Measurements from ENCODE around the gene ABI2. TPM values are rescaled to one million over a fixed set of nuclear protein-coding genes. Genes with fewer than 3 reads are reported as not detected.

Gene ABI2
- total RNA-seq, 4 donors from 2014 or later: 6.0 to 22.1 (median 10.4) TPM

DNA sequence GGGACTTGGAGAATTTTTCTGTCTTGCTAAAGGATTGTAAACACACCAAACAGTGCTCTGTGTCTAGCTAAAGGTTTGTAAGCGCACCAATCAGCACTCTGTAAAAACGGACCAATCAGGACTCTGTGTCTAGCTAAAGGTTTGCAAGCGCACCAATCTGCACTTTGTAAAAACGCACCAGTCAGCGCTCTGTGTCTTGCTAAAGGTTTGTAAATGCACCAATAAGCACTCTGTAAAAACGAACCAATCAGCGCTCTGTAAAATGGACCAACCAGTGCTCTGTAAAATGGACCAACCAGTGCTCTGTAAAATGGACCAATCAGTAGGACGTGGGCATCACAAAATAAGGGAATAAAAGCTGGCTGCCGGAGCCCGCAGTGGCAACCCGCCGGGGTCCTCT lies 16.5 kb downstream of the ABI2 start:
- no peaks in the 10 kb centered on the region for H3K27me3 ChIP-seq
- peaks cover 0 to 11% (median 0%) of the 10 kb centered on the region in 3 donors for H3K4me1 ChIP-seq
- no peak overlapping the region for H3K27ac ChIP-seq
- DNase-seq: no peak
- intact Hi-C loops (cut with DNase I): no loop called here
- H3K9me3 ChIP-seq: no peaks in the 10 kb centered on the region
- no peak overlapping the region for H3K4me3 ChIP-seq
- TF ChIP-seq, protein P1, sequence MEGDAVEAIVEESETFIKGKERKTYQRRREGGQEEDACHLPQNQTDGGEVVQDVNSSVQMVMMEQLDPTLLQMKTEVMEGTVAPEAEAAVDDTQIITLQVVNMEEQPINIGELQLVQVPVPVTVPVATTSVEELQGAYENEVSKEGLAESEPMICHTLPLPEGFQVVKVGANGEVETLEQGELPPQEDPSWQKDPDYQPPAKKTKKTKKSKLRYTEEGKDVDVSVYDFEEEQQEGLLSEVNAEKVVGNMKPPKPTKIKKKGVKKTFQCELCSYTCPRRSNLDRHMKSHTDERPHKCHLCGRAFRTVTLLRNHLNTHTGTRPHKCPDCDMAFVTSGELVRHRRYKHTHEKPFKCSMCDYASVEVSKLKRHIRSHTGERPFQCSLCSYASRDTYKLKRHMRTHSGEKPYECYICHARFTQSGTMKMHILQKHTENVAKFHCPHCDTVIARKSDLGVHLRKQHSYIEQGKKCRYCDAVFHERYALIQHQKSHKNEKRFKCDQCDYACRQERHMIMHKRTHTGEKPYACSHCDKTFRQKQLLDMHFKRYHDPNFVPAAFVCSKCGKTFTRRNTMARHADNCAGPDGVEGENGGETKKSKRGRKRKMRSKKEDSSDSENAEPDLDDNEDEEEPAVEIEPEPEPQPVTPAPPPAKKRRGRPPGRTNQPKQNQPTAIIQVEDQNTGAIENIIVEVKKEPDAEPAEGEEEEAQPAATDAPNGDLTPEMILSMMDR (IDR thresholded peaks at IDR 0.05): no peak
- peaks cover 0 to 14% (median 0%) of the 10 kb centered on the region in 3 donors for H3K36me3 ChIP-seq
- 93 to 100% methylated on average over 8 to 11 of the region's 12 CpGs for WGBS, 2 donors

DNA sequence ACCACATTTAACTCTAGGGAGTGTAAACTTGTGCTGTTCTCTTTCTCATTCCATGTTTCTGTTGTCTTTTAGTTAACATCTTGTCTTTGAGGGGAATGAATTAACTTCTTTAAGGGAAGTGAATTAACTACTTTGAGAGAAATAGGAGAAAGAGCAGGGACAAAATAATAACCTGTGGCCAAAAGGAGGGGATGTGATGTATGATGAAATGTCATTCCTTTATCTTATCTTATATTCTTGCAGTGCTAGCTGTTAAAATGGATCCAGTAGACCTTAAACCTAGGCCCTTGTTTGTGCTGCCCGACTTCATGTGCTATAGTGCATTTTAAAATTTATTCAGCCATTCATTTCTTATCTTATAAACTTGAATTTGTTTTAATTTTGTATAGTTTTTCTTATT lies 18.4 kb downstream of the ABI2 start:
- no peaks in the 10 kb centered on the region for H3K4me1 ChIP-seq
- whole genome bisulfite sequencing, 2 donors: 80 to 89% methylated on average over 1 of the region's 1 CpG
- intact Hi-C loops (cut with DNase I): no loop called here
- H3K27ac ChIP-seq: no peak overlapping the region
- no peak overlapping the region for H3K4me3 ChIP-seq
- no peaks in the 10 kb centered on the region for H3K9me3 ChIP-seq
- no peaks in the 10 kb centered on the region for H3K27me3 ChIP-seq
- no peak for DNase-seq
- H3K36me3 ChIP-seq: peaks cover 0 to 14% (median 0%) of the 10 kb centered on the region in 3 donors
- TF ChIP-seq POLR2A (IDR thresholded peaks at IDR 0.05): no peak
- TF ChIP-seq, protein P1 (IDR thresholded peaks at IDR 0.05): no peak

DNA sequence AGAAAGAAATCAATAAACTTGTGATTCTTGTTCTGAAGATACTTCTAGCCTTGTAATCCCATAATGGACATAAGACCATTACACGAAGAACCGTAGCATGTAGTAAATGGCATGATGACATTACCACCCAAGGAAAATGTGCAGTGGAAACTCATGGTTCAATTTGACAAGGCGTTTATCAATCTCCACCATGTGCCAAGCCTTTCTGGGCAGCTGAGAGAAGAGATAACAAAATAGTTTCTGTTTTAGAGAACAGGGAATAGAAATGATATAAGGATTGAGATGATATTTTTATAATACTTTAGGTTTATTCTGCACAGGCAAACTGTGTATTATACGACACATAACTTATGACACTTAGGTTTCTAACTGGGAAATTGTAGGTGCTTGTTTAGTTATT lies 19.2 kb downstream of the ABI2 start:
- Histone ChIP-seq H3K27me3 (no peaks in the 10 kb centered on the region), H3K9me3 (no peaks in the 10 kb centered on the region), H3K36me3 (peaks cover 0 to 14% (median 0%) of the 10 kb centered on the region in 3 donors), H3K27ac (no peak overlapping the region), H3K4me3 (no peak overlapping the region), H3K4me1 (no peaks in the 10 kb centered on the region)
- intact Hi-C loops (cut with DNase I): no loop called here
- 74 to 80% methylated on average over 4 of the region's 4 CpGs for WGBS, 2 donors
- TF ChIP-seq POLR2A (IDR thresholded peaks at IDR 0.05): no peak
- TF ChIP-seq, protein P1 (IDR thresholded peaks at IDR 0.05): no peak
- no peak for DNase-seq

DNA sequence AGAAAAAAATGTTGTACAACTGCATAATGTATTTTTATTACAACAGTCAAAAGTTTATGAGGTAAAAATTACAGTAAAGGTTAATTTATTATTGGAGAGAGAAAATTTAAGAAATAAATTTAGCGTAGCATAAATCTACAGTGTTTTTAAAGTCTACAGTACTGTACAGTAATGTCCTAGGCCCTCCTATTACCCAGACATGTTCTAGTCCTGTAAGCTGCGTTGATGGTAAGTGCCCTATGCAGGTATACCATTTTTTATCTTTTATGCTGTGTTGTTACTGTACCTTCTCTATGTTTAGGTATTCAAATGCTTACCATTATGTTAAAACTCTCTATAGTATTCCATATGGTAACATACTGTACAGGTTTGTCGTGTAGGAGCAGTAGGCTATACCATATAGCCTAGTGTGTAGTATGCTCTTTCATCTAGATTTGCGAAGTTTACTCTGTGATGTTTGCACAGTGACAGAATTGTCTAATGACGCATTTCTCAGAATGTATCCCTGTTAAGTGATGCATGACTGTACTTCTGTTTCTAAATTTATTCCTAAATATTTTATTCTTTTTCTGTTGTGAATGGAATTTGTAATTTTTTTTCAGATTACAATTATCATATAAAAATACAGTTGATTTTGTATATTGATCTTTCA lies 24.5 kb downstream of the ABI2 start:
- Histone ChIP-seq H3K27ac (no peak overlapping the region), H3K4me1 (no peaks in the 10 kb centered on the region), H3K9me3 (no peaks in the 10 kb centered on the region), H3K36me3 (peaks cover 0 to 4% (median 0%) of the 10 kb centered on the region in 3 donors), H3K4me3 (no peak overlapping the region), H3K27me3 (no peaks in the 10 kb centered on the region)
- no peak for DNase-seq
- TF ChIP-seq POLR2A (IDR thresholded peaks at IDR 0.05): no peak
- TF ChIP-seq, protein P1 (IDR thresholded peaks at IDR 0.05): no peak
- 79 to 96% methylated on average over 5 of the region's 5 CpGs for WGBS, 2 donors
- intact Hi-C loops (cut with DNase I): no loop called here

DNA sequence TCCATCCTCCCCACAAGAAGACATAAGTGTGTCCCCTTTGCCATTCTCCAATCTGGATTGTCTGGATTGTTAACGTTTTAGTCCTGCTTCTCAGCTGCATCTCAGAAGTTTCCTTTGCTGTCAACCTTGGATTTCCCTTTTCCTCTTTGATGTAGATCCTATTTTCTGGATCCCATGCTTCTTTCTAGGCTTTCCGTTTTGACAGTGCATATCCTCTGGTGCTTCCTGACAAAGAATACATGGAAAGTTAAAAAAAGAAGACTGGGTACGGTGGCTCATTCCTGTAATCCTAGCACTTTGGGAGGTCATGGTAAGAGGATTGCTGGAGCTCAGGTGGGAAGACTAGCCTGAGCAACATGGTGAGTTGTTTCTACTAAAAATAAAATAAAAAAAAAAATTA lies 26.8 kb downstream of the ABI2 start:
- H3K27me3 ChIP-seq: no peaks in the 10 kb centered on the region
- TF ChIP-seq, protein P1 (IDR thresholded peaks at IDR 0.05): no peak
- TF ChIP-seq POLR2A (IDR thresholded peaks at IDR 0.05): no peak
- no peak overlapping the region for H3K4me3 ChIP-seq
- H3K9me3 ChIP-seq: no peaks in the 10 kb centered on the region
- intact Hi-C loops (cut with DNase I): no loop called here
- no peak for DNase-seq
- H3K36me3 ChIP-seq: peaks cover 0 to 4% (median 0%) of the 10 kb centered on the region in 3 donors
- H3K4me1 ChIP-seq: no peaks in the 10 kb centered on the region
- no peak overlapping the region for H3K27ac ChIP-seq
- WGBS, 2 donors: 77 to 78% methylated on average over 3 of the region's 3 CpGs

Data from esophagus squamous epithelium (tissue), 5 donors.